Kidney (tissue), 14 donors: ENCODE results near the gene CBLB. TPM values are rescaled to one million over a fixed set of nuclear protein-coding genes. Genes with fewer than 3 reads are reported as not detected.

Source experiments
- DNase-seq, 5 donors: peaks; one replicate each; pipeline ENCODE4 v3.0.0-alpha.2; 2013 to 2020
- FAIRE-seq: peaks from 2 replicates; lab custom pipeline; 2012; peaks lifted over from hg19 to GRCh38; lab: Jason Lieb, UNC
- H3K27ac ChIP-seq, 2 donors: one replicate each; pipeline ENCODE4 v1.7.0; 2013; ENCODE audit warnings: low read depth in 2 of 2, low read length in 2 of 2, inconsistent platforms in 1 of 2
- H3K27me3 ChIP-seq: one replicate; pipeline ENCODE4 v1.7.1; 2013; ENCODE audit warnings: low read length, inconsistent platforms; ENCODE audit not compliant: control insufficient read depth, insufficient read depth
- H3K36me3 ChIP-seq, 3 donors: one replicate each; pipeline versions ENCODE4 v1.7.0 to v1.7.1; 2013; ENCODE audit warnings: low read length in 3 of 3, control low read depth in 1 of 3, inconsistent platforms in 1 of 3; ENCODE audit not compliant: insufficient read depth in 3 of 3, control insufficient read depth in 2 of 3
- H3K4me1 ChIP-seq, 3 donors: one replicate each; pipeline versions ENCODE4 v1.7.0 to v1.7.1; 2013; ENCODE audit warnings: low read length in 3 of 3, inconsistent platforms in 1 of 3, low read depth in 1 of 3; ENCODE audit not compliant: control insufficient read depth in 2 of 3, insufficient read depth in 2 of 3
- H3K4me3 ChIP-seq, 3 donors: one replicate each; pipeline versions ENCODE4 v1.7.0 to v1.8.1; 2013; ENCODE audit warnings: low read length in 3 of 3, control low read depth in 1 of 3, inconsistent platforms in 1 of 3
- H3K9ac ChIP-seq, 3 donors: one replicate each; pipeline versions ENCODE4 v1.7.0 to v1.7.1; 2013; ENCODE audit warnings: low read length in 3 of 3, control low read depth in 1 of 3, inconsistent platforms in 1 of 3
- H3K9me3 ChIP-seq, 3 donors: one replicate each; pipeline versions ENCODE4 v1.7.0 to v1.7.1; 2013; ENCODE audit warnings: low read length in 3 of 3, control low read depth in 1 of 3, inconsistent platforms in 1 of 3; ENCODE audit not compliant: control insufficient read depth in 2 of 3, insufficient read depth in 1 of 3
- CTCF ChIP-seq: IDR thresholded peaks from 3 replicates; pipeline ENCODE4 v1.5.1; 2012; ENCODE audit warnings: mild to moderate bottlenecking, moderate library complexity, borderline replicate concordance; ENCODE audit not compliant: insufficient read depth; ENCODE audit errors: extremely low read depth
- intact Hi-C: fragments of 100-400 bp; cut with DNase I; formaldehyde crosslinking; loops from one replicate; pipeline ENCODE4 v1.11.1; 2022
- polyA plus RNA-seq: library from polyadenylated mRNA; stranded (reverse); fragments of 350-450 nt; fragmentation: Illumina TruSeq; extraction: RNeasy Lipid Tissue Mini Kit (QIAGEN cat#74804); gene quantifications from one replicate; pipeline ENCODE4 v1.2.3, GENCODE V29; 2014; ENCODE audit warnings: low read depth, low replicate concordance; ENCODE audit not compliant: insufficient read depth
- total RNA-seq: library from RNA; stranded (reverse); fragmentation: NEBNext Ultra II Directional; extraction: Animal tissue kit (Norgen Biotek cat#: 25700); gene quantifications from one replicate; pipeline ENCODE4 v1.2.1, GENCODE V29; 2021
- donor health status: control.
- donor health status: control.
- donor health status: control.
- donor health status: control.
- donor health status: control.
- donor health status: DM: yes; HTN: yes; CAD: no.
- donor health status: Normal renal cell carcinoma (clear cell type).

Gene CBLB
- total and polyA plus RNA-seq, 2 donors from 2014 or later, result 7.7 to 48.4 TPM

GRCh38 chr3:105827959-105828358 lies 40.9 kb downstream of the CBLB start:
- no peaks in the 10 kb centered on the region for H3K36me3 ChIP-seq
- H3K27me3 ChIP-seq, result no peaks in the 10 kb centered on the region
- H3K9me3 ChIP-seq, result no peaks in the 10 kb centered on the region
- no peak overlapping the region for H3K9ac ChIP-seq
- TF ChIP-seq CTCF, result no peak
- FAIRE-seq (no peak), DNase-seq (peak in 1 of 5 donors; percentile 18)
- H3K27ac ChIP-seq, result no peak overlapping the region
- intact Hi-C loops, result no loop called here
- peaks cover 0 to 4% (median 4%) of the 10 kb centered on the region in 3 donors for H3K4me1 ChIP-seq
- H3K4me3 ChIP-seq, result no peak overlapping the region

- no peak for TF ChIP-seq CTCF
- Histone ChIP-seq H3K36me3 (no peaks in the 10 kb centered on the region), H3K4me1 (peaks cover 0 to 9% (median 4%) of the 10 kb centered on the region in 3 donors), H3K9me3 (no peaks in the 10 kb centered on the region), H3K27me3 (no peaks in the 10 kb centered on the region), H3K9ac (no peak overlapping the region), H3K27ac (no peak overlapping the region), H3K4me3 (no peak overlapping the region)
- intact Hi-C loops, result no loop called here
- DNase-seq (no peak), FAIRE-seq (no peak)
Observed at GRCh38 chr3:105826778-105827634, 41.8 kb downstream of the CBLB start.

- FAIRE-seq, result no peak
- TF ChIP-seq CTCF, result no peak
- Histone ChIP-seq H3K27me3 (no peaks in the 10 kb centered on the region), H3K9me3 (no peaks in the 10 kb centered on the region), H3K27ac (no peak overlapping the region), H3K4me3 (no peak overlapping the region), H3K4me1 (peaks cover 0 to 5% (median 4%) of the 10 kb centered on the region in 3 donors), H3K36me3 (no peaks in the 10 kb centered on the region), H3K9ac (no peak overlapping the region)
- no peak for DNase-seq
- intact Hi-C loops, result no loop called here
Observed at GRCh38 chr3:105824129-105824528, 44.7 kb downstream of the CBLB start.
